GM21367 (cell line): ENCODE results near the gene ASAP2.
"Not testable (repeated sequence)": the region's sequence is repeated elsewhere in the genome, so short reads cannot be mapped to it uniquely, and the experiment has no call there.

ENCODE experiments used
- ATAC-seq: cut with Tn5 transposase; IDR thresholded peaks from one replicate; pipeline ENCODE4 v1.9.1; 2021; ENCODE audit not compliant: unreplicated experiment

Gene ASAP2

DNA sequence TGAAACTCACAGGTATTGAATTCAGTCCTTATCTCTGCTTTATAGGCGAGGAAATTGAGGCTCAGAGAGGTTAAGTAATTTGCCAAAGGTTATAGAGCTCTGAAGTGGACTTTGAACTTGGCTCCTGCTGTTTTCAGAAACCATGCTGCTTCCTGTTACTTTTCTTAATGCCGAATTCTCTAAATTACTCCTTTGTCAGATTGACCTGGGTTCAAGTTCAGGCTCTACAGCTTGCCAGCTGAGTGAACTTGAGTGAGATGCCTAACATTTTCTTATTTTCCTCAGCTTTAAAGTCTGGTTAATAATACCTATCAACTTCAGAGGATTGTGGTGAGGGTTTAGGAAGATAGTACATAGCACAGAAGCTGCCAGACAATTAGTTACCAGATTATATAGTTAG, 3.4 kb downstream of the ASAP2 start:
- ATAC-seq = no peak

DNA sequence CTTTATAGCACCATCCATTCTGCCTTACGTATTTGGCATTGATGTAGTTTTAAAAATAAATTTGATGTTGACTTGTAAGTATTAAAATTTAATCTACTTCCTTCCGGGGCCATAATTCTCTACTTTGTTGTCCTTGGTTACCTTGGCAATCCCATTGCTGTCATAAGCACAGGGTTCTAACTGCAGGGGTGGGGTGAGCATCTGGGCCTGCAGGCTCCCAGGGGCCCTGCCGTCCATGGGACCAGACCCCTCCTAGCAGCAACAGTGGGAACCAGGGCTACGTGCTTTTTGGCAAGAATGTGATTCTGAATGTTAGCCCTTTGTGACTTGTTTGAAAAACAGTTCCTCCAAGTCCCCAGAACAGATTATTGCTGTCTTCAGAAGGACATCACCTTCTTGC, 4.9 kb downstream of the ASAP2 start:
- no peak for ATAC-seq

DNA sequence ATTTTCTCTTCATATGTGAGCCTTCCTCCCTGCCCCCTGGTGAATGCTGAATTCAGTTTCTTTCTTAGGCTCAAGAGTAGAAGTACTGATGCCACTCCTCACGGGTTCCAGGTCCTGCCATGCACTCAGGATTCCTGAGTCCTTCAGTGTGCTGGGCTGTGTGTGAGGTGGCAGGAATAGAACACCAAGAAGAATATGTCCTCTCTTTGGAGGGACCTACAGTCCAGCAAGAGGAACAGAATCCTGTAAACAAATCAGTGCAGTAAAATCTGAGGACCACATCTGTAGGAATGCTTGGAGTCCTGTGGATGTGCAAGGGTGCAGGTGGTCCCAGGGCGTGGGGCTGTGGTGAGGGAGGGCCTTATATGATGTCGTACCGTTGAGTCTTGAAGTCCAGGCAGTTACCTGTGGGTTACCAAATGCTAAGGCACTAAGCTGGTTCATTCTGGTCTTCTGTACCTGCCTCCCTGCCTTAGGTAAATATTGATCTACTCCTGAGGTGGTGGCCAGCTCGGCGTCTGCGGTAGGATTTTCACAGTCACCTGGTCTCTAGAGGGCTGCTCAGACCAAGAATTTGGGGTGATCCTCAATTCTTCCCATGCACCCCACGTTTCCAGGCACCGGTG, 5.5 kb downstream of the ASAP2 start:
- ATAC-seq = no peak

DNA sequence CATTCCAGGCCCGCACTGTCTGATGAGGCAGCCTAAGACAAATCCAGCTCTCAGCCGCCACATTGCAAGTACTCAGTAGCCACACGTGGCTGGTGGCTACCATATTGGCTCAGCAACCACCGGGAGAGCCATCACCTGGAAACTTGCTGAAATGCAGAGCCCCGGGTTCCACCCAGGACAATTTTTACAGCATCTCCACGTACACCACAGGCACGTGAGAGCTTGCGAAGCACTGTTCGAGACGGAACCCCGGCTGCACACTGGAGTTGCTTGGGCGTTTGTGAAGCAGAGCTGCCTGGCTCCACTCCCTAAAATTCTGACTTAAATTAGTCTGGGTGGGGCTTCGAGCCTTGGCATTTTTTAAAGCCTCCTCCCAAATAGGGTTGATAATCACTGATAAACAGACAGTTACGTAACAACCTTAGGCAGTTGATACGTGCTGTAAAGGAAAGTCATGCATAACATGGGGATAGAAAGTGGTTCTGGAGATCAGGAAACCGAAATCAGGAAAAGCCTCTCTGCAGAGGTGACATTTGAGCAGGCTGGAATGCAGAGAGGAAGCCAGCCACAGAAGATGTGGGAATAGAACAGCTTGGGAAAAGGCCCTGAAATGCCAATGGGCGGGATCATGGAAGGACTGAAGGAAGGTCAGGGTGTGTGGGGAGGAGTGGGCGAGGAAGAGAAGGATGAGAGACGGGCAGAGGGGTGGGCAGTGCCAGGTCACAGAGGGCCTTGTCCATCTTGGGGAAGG, 6.2 kb downstream of the ASAP2 start:
- no peak for ATAC-seq

DNA sequence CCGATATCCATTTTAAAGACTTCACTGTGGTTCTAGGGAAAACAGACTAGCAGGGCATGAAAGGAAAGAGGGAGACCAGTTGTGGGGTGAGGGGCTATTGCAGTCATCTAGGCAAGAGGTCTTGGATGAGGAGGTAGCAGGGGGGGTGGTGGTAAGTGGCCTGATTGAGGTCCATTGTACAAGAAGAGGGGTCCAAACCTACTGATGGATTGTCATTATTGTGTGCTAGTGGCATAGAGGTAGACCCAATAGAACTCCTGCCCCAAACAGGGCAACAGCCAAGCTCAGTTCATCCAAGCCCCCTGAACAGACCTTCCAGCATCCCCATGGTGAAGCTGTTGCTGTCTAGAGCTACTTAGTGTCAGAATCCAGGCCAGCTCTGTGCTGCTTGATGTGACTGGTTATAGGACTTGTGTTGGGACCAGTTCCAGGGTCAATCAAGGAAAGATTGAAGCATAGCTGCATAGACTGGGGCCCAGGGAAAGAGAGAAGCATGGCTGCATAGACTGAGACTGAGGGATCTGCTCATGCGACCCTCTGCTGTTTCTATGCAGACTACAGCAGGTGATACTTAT, 7.0 kb downstream of the ASAP2 start:
- no peak for ATAC-seq

DNA sequence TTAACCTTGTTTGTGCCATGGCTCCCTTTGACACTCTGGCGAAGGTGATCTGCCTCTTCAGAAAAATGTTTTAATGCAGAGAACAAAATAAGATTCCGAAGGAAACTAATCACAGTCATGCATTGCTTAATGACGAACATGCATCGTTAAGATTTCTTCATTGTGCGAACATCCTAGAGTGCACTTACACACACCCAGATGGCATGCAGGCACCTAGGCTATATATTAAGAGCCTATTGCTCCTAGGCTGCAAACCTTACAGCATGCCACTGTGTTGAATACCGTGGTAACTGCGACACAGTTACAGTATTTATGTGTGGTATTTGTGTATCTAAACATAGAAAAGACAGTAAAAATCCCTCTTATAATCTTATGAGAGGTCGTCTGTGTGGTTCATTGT, 8.3 kb downstream of the ASAP2 start:
- no peak for ATAC-seq

DNA sequence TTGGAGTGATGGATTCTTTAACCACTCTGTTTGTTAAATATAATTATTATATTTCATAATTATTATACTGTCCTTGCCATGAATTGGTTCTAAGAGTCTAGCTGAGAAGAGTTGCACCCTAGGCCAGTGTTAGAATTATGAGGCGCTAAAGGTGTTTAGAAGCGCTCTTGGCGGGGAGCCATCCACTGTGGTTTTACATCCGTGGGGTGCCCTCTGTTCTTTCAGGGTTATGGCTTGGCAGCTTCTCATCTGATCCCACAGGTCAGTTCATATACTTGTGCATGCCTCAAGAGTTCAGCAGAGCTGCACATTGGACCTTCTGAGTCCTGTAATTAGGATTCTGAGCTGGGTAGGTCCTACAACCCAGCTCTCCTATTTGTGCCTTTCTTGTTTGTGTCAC, 9.1 kb downstream of the ASAP2 start:
- no peak for ATAC-seq

DNA sequence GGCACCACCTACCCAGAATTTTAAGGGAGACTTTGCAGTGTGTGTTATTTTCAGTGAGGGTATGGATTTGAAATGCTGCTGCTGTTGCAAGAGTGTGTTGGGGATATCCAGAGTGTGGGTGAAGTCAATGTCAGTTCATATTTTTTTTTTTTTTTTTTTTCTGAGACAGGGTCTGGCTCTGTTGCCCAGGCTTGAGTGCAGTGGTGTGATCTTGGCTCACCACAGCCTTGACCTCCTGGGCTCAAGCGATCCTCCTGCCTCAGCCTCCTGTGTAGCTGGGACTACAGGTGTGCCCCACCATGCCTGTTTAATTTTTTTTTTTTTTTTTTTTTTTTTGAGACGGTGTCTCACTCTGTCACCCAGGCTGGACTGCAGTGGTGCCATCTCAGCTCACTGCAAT, 9.5 kb downstream of the ASAP2 start:
- ATAC-seq = not testable (repeated sequence)

DNA sequence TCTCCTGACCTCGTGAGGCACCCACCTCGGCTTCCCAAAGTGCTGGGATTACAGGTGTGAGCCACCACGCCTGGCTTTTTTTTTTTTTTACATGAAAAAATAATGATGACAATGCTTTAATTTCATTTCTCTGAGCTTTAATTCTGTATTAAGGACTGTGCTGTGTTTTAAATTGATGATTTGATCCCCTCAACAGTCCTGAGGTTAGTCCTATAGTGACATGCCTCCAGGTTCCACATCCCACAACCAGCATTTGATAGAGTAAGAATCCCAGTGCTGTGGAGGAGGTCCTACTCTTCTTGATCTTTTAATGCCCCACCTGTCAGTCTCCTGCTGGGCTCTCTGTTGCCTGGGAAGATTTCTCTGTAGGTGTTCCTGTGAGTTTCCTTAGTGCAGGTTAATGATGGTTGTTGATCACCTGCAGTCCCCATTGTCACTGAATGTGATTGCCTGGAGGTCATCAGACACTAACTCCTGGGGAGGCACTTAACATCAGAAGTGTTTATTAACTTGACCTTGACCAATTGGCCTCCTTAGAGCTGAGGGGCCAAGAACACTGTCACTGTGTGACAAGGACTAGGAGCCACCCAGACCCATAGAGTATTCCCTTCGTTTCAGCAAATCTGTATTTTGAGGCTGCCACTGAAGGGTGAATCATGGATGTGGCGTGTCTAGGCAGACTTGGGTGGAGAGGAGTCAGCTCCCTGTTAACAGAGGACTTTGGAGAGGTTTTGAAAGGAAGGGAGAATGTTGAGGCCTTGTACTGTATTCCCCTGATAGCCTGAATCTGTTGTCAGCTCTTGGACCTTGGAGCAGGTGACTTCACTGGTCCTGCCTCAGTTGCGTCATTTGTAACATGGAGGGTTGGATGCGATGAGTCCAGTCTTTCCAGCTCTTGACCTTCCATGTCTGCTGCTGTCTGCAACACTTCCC, 11.5 kb downstream of the ASAP2 start:
- ATAC-seq = no peak

DNA sequence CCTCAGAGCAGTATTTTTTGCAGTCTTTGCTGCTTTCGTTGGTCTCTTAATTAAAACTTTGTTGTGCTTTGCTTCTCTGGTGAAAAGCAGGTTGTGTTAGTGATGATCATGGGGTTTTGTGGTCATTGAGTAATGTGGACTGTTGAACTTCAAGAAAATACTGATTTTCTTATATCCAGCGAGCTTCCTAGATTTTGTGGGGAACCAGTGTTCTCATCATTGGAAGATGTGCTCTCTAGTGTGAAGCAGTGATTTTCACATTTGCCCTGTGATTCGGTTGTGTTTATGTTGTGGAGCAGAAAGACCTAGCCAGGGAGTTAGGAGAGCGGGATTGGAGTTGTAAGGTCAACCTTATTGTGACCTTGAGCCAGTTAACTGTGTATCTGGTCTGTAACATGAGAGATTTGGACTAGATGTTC, 12.4 kb downstream of the ASAP2 start:
- ATAC-seq = no peak

DNA sequence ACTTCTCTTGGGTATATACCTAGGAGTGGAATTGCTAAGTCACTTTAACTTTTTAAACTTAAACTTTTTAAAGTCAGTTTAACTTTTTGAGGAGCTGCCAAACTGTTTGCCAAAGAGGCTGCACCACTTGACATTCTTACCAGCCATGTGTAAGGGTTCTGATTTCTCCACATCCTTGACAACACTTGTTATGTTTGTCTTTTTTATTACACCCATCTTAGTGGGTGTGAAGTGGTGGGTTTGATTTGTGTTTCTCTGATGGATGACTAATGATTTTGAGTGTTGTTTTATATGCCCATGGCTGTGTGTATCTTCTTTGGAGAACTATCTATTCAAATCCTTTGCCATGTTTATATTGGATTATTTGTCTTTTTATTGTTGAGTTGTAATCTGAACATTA, 13.6 kb downstream of the ASAP2 start:
- no peak for ATAC-seq

DNA sequence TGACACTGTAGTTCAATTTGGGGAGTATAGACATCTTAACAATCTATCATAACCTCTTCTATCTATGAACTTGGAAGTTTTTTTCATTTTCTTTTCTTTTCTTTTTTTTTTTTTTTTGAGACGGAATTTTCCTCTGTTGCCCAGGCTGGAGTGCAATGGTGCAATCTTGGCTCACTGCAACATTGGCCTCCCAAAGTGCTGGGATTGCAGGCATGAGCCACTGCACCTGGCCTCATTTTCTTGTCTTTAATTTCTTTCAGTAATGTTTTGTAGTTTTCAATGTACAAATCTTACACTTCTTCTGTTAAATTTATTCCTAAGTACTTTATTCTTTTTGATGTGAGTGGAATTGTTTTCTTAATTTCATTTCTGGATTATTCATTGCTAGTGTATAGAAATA, 14.6 kb downstream of the ASAP2 start:
- ATAC-seq = no peak

DNA sequence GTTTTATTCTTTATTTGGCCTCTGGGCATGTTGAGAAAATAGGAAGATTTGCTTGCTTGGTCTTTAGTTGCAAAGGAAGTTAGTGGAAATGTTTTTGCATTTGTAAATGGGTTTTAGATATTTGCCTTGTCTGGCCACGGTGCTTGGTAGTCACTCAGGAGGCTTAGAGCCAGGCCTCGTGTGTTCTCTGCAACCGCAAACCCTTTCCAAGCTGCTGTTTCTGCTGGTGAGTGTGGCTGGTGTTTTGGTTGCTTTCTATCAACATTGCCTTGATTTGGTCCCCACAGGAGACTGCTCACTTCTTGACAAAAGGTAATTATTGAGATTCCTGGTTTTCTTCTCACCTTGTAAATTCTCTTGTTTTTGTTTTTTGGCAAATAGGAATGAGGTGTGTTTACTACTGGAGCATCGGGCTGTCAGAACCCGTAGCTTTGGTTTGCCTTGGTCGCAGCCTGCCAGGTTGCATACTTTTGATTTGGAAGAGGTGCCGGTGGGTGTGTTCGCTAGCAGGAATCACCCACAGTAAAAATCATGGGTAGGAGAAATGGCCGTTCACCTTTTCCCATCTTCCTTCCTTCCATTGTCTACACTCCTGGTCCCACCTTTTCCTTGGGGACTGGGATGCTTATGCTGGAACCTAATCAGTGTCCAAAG, 15.8 kb downstream of the ASAP2 start:
- no peak for ATAC-seq

DNA sequence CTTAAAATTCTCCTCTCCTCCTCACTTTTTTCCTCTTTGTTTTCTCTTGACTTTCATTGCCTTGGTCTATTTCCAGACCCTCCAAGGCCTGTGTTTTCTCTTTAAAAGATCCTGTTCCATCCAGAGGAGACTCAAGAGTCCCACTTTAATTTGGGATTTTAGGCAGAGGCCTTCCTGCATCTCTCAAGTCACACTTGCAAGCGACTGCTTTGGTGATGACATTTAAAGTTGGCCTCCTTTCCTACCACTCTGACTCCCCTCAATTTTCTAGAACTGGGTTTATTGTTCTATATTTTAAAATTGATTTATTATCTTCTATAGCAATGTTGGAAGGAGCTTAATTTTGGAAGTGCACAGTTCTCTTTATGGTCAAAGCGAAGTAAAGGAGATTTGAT, 16.3 kb downstream of the ASAP2 start:
- no peak for ATAC-seq

DNA sequence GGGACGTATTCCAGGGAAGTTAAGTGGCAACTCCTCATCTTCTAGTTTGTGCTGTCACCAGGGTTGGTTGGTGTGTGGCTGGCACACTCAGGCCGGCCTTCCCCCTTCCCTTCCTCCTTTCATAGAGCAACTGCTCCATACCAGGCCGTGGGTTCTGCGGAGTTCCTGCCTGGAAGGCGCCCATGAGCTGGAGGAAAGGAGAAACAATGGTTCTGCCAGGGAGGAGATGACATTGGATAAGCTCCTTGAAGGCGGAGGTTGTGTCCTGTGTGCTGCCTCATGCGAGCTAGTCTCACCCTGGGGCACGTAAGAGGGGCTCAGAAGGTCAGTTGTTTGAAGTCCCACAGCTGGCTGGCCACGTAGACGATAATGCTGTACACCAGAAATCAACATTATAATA, 19.2 kb downstream of the ASAP2 start:
- ATAC-seq = no peak

DNA sequence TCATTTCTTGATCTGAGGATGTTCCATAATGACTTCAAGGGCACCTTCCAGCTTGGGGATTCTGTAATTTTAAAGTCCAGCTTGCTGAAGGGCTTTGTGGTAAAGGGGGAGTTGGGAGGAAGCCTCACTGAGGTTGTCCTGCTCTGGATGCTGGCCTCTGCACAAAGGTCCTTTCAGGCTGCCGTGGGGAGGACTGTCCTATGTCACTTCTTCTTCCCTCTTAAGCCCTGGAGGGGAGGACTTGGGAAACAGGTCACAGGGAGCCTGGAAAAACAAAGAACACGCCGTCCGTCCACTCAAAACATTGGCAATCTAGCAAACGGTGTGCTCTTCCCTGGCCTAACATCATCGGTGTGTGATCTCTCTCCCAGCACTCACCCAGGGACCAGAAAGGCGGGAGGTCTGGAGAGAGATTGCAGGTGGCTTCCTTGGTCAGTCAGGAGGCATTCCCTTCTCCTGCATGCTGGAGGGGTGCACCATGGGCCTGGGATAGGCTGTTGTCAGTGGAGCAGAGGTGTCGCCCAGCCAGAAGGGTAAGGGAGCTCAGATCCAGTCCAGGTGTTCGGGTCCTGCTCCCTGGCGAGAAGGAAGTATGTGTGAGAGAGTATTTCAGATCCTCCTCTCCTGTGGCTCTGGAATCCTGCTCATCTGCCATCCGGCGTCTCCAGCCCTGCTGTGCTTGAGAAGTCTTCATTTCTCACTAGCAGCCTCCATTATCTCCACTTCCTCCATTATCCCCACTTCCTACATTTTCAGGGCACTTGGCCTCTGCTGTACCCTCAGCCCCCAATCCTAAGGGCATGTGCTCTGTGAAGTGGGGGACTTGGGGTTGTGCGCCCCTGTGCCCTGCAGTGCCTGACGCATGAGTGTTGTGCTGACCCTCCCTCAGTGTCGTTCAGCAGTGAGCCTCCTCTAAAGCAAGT, 20.1 kb downstream of the ASAP2 start:
- no peak for ATAC-seq

DNA sequence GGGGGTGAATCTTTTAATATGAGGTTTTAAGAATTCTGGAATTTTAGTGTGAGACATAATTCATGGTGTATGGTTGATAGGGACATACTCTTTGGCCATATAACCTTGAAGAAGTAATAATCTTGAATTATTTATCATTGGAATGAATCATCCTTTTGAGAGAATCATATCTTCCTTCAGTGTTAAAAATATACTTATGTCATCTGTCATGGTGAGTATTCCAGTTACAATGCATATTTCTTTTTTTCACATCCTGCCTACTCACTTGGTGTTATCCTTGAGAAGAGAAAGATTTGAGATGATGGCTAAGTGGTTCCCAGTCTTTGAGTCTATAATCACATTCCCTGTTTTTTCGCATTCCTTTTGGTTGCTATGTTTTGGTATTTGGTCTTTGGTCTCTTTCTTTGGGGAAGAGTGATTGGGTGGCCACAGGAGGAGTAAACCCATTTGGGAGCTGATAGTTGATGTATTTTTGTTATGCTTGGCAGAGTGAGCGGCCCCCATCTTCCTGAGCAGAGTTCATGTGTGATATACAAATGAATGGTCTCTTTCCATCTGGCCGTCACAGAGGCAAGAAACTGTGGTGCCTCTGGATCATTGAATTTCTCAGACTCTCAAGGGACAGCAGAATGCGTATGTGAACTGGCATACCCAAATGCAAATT, 21.6 kb downstream of the ASAP2 start:
- ATAC-seq = no peak

DNA sequence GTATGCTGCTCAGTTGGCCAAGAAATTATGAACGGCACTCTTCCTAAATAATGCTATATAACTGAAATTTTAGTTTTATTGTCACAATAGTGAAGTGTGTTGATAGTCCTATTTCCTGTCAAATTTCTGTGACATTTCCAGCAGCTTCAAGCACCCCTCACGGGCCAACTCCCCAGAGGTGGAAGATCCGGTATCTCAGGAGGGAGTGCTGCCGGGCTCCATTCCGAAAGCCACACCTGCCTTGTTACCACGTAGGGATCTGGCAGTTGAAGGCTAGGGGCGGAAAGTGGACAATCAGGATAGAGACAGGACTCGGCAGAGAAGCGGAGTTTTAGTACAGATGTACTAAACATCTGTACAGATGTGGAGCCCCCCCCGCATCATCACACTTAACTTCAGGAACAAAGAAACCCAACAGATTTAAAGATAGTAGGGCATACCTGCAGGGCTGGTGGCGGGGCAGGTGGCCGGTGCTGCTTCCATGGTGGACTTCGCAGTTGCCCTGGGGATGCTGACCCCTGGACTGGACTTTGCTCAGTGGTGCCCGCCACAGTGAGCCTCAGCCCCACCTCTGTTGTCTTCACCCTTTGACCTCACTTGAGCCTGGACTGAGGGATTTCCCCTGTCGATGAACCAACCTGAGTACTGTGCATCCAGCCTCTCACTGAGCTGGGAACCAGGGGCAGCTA, 22.3 kb downstream of the ASAP2 start:
- ATAC-seq = no peak

DNA sequence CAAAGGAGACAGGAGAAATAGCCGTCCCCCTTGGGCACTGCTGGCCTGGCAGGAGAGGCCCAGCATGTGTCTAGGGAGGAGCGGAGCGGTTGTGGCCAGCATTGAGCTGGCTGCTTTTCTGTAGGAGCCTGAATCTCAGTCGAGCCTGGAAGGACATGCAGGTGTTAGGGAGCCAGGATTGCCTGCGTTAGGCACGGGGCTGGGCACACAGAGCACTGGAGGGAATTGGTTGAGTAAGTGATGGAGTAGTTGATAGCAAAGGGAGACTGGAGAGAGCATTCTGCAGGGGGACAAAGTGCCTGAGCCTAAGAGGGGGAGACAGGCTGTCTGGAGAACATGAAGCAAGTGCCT, 22.8 kb downstream of the ASAP2 start:
- no peak for ATAC-seq
